ENCODE results near the gene MOB2.
"Not testable (repeated sequence)": the region's sequence is repeated elsewhere in the genome, so short reads cannot be mapped to it uniquely, and the experiment has no call there.

Gene MOB2

GRCh38 chr11:1515082-1516060 lies 28.8 kb upstream of the MOB2 start:
- peak overlapping the region; percentile 52 for H3K27ac Mint-ChIP-seq (ENCODE audit: low read depth)

GRCh38 chr11:1514336-1515061 lies 27.9 kb upstream of the MOB2 start:
- peaks cover 5% of the 10 kb centered on the region for H3K36me3 Mint-ChIP-seq (ENCODE audit: insufficient read depth)

More at GRCh38 chr11:1515082-1516060, 28.8 kb upstream of the MOB2 start:
- Mint-ChIP-seq H3K9me3 (no peaks in the 10 kb centered on the region), H3K36me3 (ENCODE audit: insufficient read depth) (peaks cover 5% of the 10 kb centered on the region), H3K4me1 (peaks cover 65% of the 10 kb centered on the region), H3K4me3 (peak overlapping the region; percentile 22), H3K27me3 (no peaks in the 10 kb centered on the region)
- peak; percentile 61 for ATAC-seq (replicated peaks; ENCODE audit: extremely low read depth, poor library complexity, severe bottlenecking)
- peak; percentile 53 to 77 for DNase-seq (ENCODE audit: low spot score in 2 of 2)

GRCh38 chr11:1513326-1514296 lies 27.0 kb upstream of the MOB2 start:
- DNase-seq (ENCODE audit: low spot score in 2 of 2) (no peak), ATAC-seq (replicated peaks; ENCODE audit: extremely low read depth, poor library complexity, severe bottlenecking) (no peak)
- H3K27ac Mint-ChIP-seq (ENCODE audit: low read depth) = peak overlapping the region; percentile 87
- H3K4me1 Mint-ChIP-seq = peaks cover 69% of the 10 kb centered on the region
- no peaks in the 10 kb centered on the region for H3K27me3 Mint-ChIP-seq
- H3K9me3 Mint-ChIP-seq = no peaks in the 10 kb centered on the region
- H3K36me3 Mint-ChIP-seq (ENCODE audit: insufficient read depth) = peaks cover 7% of the 10 kb centered on the region
- peak overlapping the region; percentile 12 for H3K4me3 Mint-ChIP-seq

More at GRCh38 chr11:1514336-1515061, 27.9 kb upstream of the MOB2 start:
- ATAC-seq (replicated peaks; ENCODE audit: extremely low read depth, poor library complexity, severe bottlenecking) = no peak
- Mint-ChIP-seq H3K27me3 (no peaks in the 10 kb centered on the region), H3K4me3 (no peak overlapping the region), H3K9me3 (no peaks in the 10 kb centered on the region), H3K27ac (ENCODE audit: low read depth) (peak overlapping the region; percentile 73), H3K4me1 (peaks cover 67% of the 10 kb centered on the region)
- no peak for DNase-seq (ENCODE audit: low spot score in 2 of 2)

- DNase-seq (ENCODE audit: low spot score in 2 of 2); H3K36me3 Mint-ChIP-seq (ENCODE audit: insufficient read depth); H3K4me3 Mint-ChIP-seq; ATAC-seq (replicated peaks; ENCODE audit: extremely low read depth, poor library complexity, severe bottlenecking); H3K27me3 Mint-ChIP-seq; H3K9me3 Mint-ChIP-seq: not testable (repeated sequence)
- H3K27ac Mint-ChIP-seq (ENCODE audit: low read depth) = peak overlapping the region; percentile 87
- peaks cover 68% of the 10 kb centered on the region for H3K4me1 Mint-ChIP-seq
These were observed 26.1 kb upstream of the MOB2 start for GRCh38 chr11:1512531-1513258.

GRCh38 chr11:1511937-1512496 lies 25.4 kb upstream of the MOB2 start:
- H3K27me3 Mint-ChIP-seq = no peaks in the 10 kb centered on the region
- DNase-seq (ENCODE audit: low spot score in 2 of 2) (no peak), ATAC-seq (replicated peaks; ENCODE audit: extremely low read depth, poor library complexity, severe bottlenecking) (no peak)
- peaks cover 4% of the 10 kb centered on the region for H3K36me3 Mint-ChIP-seq (ENCODE audit: insufficient read depth)
- H3K4me1 Mint-ChIP-seq = peaks cover 68% of the 10 kb centered on the region
- no peak overlapping the region for H3K4me3 Mint-ChIP-seq
- H3K27ac Mint-ChIP-seq (ENCODE audit: low read depth) = no peak overlapping the region
- no peaks in the 10 kb centered on the region for H3K9me3 Mint-ChIP-seq

GRCh38 chr11:1510928-1511327 lies 24.3 kb upstream of the MOB2 start:
- Mint-ChIP-seq H3K9me3 (no peaks in the 10 kb centered on the region), H3K36me3 (ENCODE audit: insufficient read depth) (peaks cover 6% of the 10 kb centered on the region), H3K27me3 (no peaks in the 10 kb centered on the region), H3K4me1 (peaks cover 69% of the 10 kb centered on the region), H3K4me3 (no peak overlapping the region), H3K27ac (ENCODE audit: low read depth) (no peak overlapping the region)
- ATAC-seq (replicated peaks; ENCODE audit: extremely low read depth, poor library complexity, severe bottlenecking) = no peak
- DNase-seq (ENCODE audit: low spot score in 2 of 2) = no peak

- not testable (repeated sequence) for H3K27me3 Mint-ChIP-seq; H3K36me3 Mint-ChIP-seq (ENCODE audit: insufficient read depth); ATAC-seq (replicated peaks; ENCODE audit: extremely low read depth, poor library complexity, severe bottlenecking); H3K27ac Mint-ChIP-seq (ENCODE audit: low read depth); DNase-seq (ENCODE audit: low spot score in 2 of 2); H3K4me3 Mint-ChIP-seq; H3K9me3 Mint-ChIP-seq
- peaks cover 63% of the 10 kb centered on the region for H3K4me1 Mint-ChIP-seq
These were observed 23.8 kb upstream of the MOB2 start for GRCh38 chr11:1510351-1510750.

GRCh38 chr11:1509626-1510255 lies 23.2 kb upstream of the MOB2 start:
- DNase-seq (ENCODE audit: low spot score in 2 of 2) (no peak), ATAC-seq (replicated peaks; ENCODE audit: extremely low read depth, poor library complexity, severe bottlenecking) (no peak)
- no peak overlapping the region for H3K27ac Mint-ChIP-seq (ENCODE audit: low read depth)
- H3K4me1 Mint-ChIP-seq = peaks cover 60% of the 10 kb centered on the region
- H3K36me3 Mint-ChIP-seq (ENCODE audit: insufficient read depth) = peaks cover 6% of the 10 kb centered on the region
- H3K27me3 Mint-ChIP-seq = no peaks in the 10 kb centered on the region
- H3K4me3 Mint-ChIP-seq = no peak overlapping the region
- no peaks in the 10 kb centered on the region for H3K9me3 Mint-ChIP-seq

- ATAC-seq (replicated peaks; ENCODE audit: extremely low read depth, poor library complexity, severe bottlenecking) (no peak), DNase-seq (ENCODE audit: low spot score in 2 of 2) (no peak)
- Mint-ChIP-seq H3K4me1 (peaks cover 56% of the 10 kb centered on the region), H3K4me3 (no peak overlapping the region), H3K27ac (ENCODE audit: low read depth) (no peak overlapping the region), H3K9me3 (no peaks in the 10 kb centered on the region), H3K27me3 (no peaks in the 10 kb centered on the region), H3K36me3 (ENCODE audit: insufficient read depth) (peaks cover 5% of the 10 kb centered on the region)
These were observed 22.4 kb upstream of the MOB2 start for GRCh38 chr11:1508986-1509385.

GRCh38 chr11:1508491-1508891 lies 21.9 kb upstream of the MOB2 start:
- no peak overlapping the region for H3K4me3 Mint-ChIP-seq
- peaks cover 5% of the 10 kb centered on the region for H3K36me3 Mint-ChIP-seq (ENCODE audit: insufficient read depth)
- H3K4me1 Mint-ChIP-seq = peaks cover 56% of the 10 kb centered on the region
- DNase-seq (ENCODE audit: low spot score in 2 of 2) (no peak), ATAC-seq (replicated peaks; ENCODE audit: extremely low read depth, poor library complexity, severe bottlenecking) (no peak)
- no peak overlapping the region for H3K27ac Mint-ChIP-seq (ENCODE audit: low read depth)
- H3K27me3 Mint-ChIP-seq = no peaks in the 10 kb centered on the region
- H3K9me3 Mint-ChIP-seq = no peaks in the 10 kb centered on the region

Data from central memory CD8-positive, alpha-beta T cell (primary cell).